ENCODE data around the gene SUPT3H.

The SUPT3H gene

GRCh38 chr6:44989391-44989790 is 388.3 kb downstream of the SUPT3H start:
- Histone ChIP-seq H3K36me3 (ENCODE audit: control insufficient read depth, insufficient read depth, low read length) (no peaks in the 10 kb centered on the region), H3K27ac (ENCODE audit: low read depth, low read length) (no peak overlapping the region), H3K9ac (ENCODE audit: low read length) (no peak overlapping the region), H2AK5ac (ENCODE audit: low read length) (no peak overlapping the region), H3K4me3 (ENCODE audit: low read length) (no peak overlapping the region), H3K79me1 (ENCODE audit: low read length) (no peaks in the 10 kb centered on the region), H3K56ac (ENCODE audit: low read length) (no peak overlapping the region), H3K18ac (ENCODE audit: low read length) (no peak overlapping the region), H4K8ac (ENCODE audit: low read depth, low read length) (no peak overlapping the region), H3K4me1 (ENCODE audit: control insufficient read depth, low read depth, low read length) (no peaks in the 10 kb centered on the region), H4K5ac (ENCODE audit: low read length) (no peak overlapping the region), H2BK15ac (replicated peaks; ENCODE audit: low read depth) (no peak overlapping the region), H3K4ac (ENCODE audit: low read depth, low read length) (no peak overlapping the region), H3K4me2 (ENCODE audit: low read length) (no peak overlapping the region), H3K23ac (ENCODE audit: low read length) (no peak overlapping the region), H3K27me3 (ENCODE audit: insufficient read depth, low read length, poor library complexity) (no peaks in the 10 kb centered on the region), H2BK5ac (ENCODE audit: low read length) (no peak overlapping the region), H3K79me2 (ENCODE audit: control insufficient read depth, insufficient read depth, low read length) (no peaks in the 10 kb centered on the region), H2BK120ac (ENCODE audit: low read depth, low read length) (no peak overlapping the region)
- DNase-seq = no peak
- WGBS (ENCODE audit: extremely low coverage, insufficient coverage, low lambda C conversion rate) = no CpG with 5 or more reads among the region's 3 CpGs

- no peaks in the 10 kb centered on the region for H3K79me2 ChIP-seq (ENCODE audit: control insufficient read depth, insufficient read depth, low read length)
- H3K4ac ChIP-seq (ENCODE audit: low read depth, low read length) = no peak overlapping the region
- H3K56ac ChIP-seq (ENCODE audit: low read length) = no peak overlapping the region
- no peak overlapping the region for H3K4me3 ChIP-seq (ENCODE audit: low read length)
- H4K5ac ChIP-seq (ENCODE audit: low read length) = no peak overlapping the region
- H3K9ac ChIP-seq (ENCODE audit: low read length) = no peak overlapping the region
- no peak for DNase-seq
- no peaks in the 10 kb centered on the region for H3K36me3 ChIP-seq (ENCODE audit: control insufficient read depth, insufficient read depth, low read length)
- no peaks in the 10 kb centered on the region for H3K4me1 ChIP-seq (ENCODE audit: control insufficient read depth, low read depth, low read length)
- H3K23ac ChIP-seq (ENCODE audit: low read length) = no peak overlapping the region
- no peaks in the 10 kb centered on the region for H3K79me1 ChIP-seq (ENCODE audit: low read length)
- H2BK5ac ChIP-seq (ENCODE audit: low read length) = no peak overlapping the region
- no peak overlapping the region for H2BK120ac ChIP-seq (ENCODE audit: low read depth, low read length)
- no peaks in the 10 kb centered on the region for H3K27me3 ChIP-seq (ENCODE audit: insufficient read depth, low read length, poor library complexity)
- no peak overlapping the region for H2BK15ac ChIP-seq (replicated peaks; ENCODE audit: low read depth)
- no peak overlapping the region for H4K8ac ChIP-seq (ENCODE audit: low read depth, low read length)
- WGBS (ENCODE audit: extremely low coverage, insufficient coverage, low lambda C conversion rate) = no CpG with 5 or more reads among the region's 4 CpGs
- H3K18ac ChIP-seq (ENCODE audit: low read length) = no peak overlapping the region
- no peak overlapping the region for H3K4me2 ChIP-seq (ENCODE audit: low read length)
- no peak overlapping the region for H2AK5ac ChIP-seq (ENCODE audit: low read length)
- no peak overlapping the region for H3K27ac ChIP-seq (ENCODE audit: low read depth, low read length)
Observed at GRCh38 chr6:44985006-44985405, 392.7 kb downstream of the SUPT3H start.

GRCh38 chr6:44983467-44984365 is 394.0 kb downstream of the SUPT3H start:
- Histone ChIP-seq H3K4me1 (ENCODE audit: control insufficient read depth, low read depth, low read length) (no peaks in the 10 kb centered on the region), H3K56ac (ENCODE audit: low read length) (no peak overlapping the region), H3K27me3 (ENCODE audit: insufficient read depth, low read length, poor library complexity) (no peaks in the 10 kb centered on the region), H3K23ac (ENCODE audit: low read length) (no peak overlapping the region), H3K4me3 (ENCODE audit: low read length) (no peak overlapping the region), H3K27ac (ENCODE audit: low read depth, low read length) (no peak overlapping the region), H3K4me2 (ENCODE audit: low read length) (no peak overlapping the region), H3K18ac (ENCODE audit: low read length) (no peak overlapping the region), H3K36me3 (ENCODE audit: control insufficient read depth, insufficient read depth, low read length) (no peaks in the 10 kb centered on the region), H2BK15ac (replicated peaks; ENCODE audit: low read depth) (no peak overlapping the region), H3K79me1 (ENCODE audit: low read length) (no peaks in the 10 kb centered on the region), H2AK5ac (ENCODE audit: low read length) (no peak overlapping the region), H3K79me2 (ENCODE audit: control insufficient read depth, insufficient read depth, low read length) (no peaks in the 10 kb centered on the region), H3K4ac (ENCODE audit: low read depth, low read length) (no peak overlapping the region), H3K9ac (ENCODE audit: low read length) (no peak overlapping the region), H2BK5ac (ENCODE audit: low read length) (no peak overlapping the region), H4K8ac (ENCODE audit: low read depth, low read length) (no peak overlapping the region), H2BK120ac (ENCODE audit: low read depth, low read length) (no peak overlapping the region), H4K5ac (ENCODE audit: low read length) (no peak overlapping the region)
- no peak for DNase-seq
- WGBS (ENCODE audit: extremely low coverage, insufficient coverage, low lambda C conversion rate) = no CpG with 5 or more reads among the region's 4 CpGs

GRCh38 chr6:44980841-44981240 is 396.9 kb downstream of the SUPT3H start:
- no CpG with 5 or more reads among the region's 4 CpGs for WGBS (ENCODE audit: extremely low coverage, insufficient coverage, low lambda C conversion rate)
- H2BK15ac ChIP-seq (replicated peaks; ENCODE audit: low read depth) = no peak overlapping the region

GRCh38 chr6:44976677-44977641 is 400.8 kb downstream of the SUPT3H start:
- Histone ChIP-seq H3K79me2 (ENCODE audit: control insufficient read depth, insufficient read depth, low read length) (no peaks in the 10 kb centered on the region), H3K18ac (ENCODE audit: low read length) (no peak overlapping the region), H3K23ac (ENCODE audit: low read length) (no peak overlapping the region), H4K5ac (ENCODE audit: low read length) (no peak overlapping the region), H3K9ac (ENCODE audit: low read length) (no peak overlapping the region), H2BK5ac (ENCODE audit: low read length) (no peak overlapping the region), H3K4me1 (ENCODE audit: control insufficient read depth, low read depth, low read length) (no peaks in the 10 kb centered on the region), H3K79me1 (ENCODE audit: low read length) (no peaks in the 10 kb centered on the region), H4K8ac (ENCODE audit: low read depth, low read length) (no peak overlapping the region), H2AK5ac (ENCODE audit: low read length) (no peak overlapping the region), H3K4ac (ENCODE audit: low read depth, low read length) (no peak overlapping the region), H3K27ac (ENCODE audit: low read depth, low read length) (no peak overlapping the region), H2BK120ac (ENCODE audit: low read depth, low read length) (no peak overlapping the region), H3K4me2 (ENCODE audit: low read length) (no peak overlapping the region), H3K56ac (ENCODE audit: low read length) (no peak overlapping the region), H3K27me3 (ENCODE audit: insufficient read depth, low read length, poor library complexity) (no peaks in the 10 kb centered on the region), H2BK15ac (replicated peaks; ENCODE audit: low read depth) (no peak overlapping the region), H3K4me3 (ENCODE audit: low read length) (no peak overlapping the region), H3K36me3 (ENCODE audit: control insufficient read depth, insufficient read depth, low read length) (no peaks in the 10 kb centered on the region)
- DNase-seq = no peak

More at GRCh38 chr6:44980841-44981240, 396.9 kb downstream of the SUPT3H start:
- Histone ChIP-seq H3K27ac (ENCODE audit: low read depth, low read length) (no peak overlapping the region), H3K27me3 (ENCODE audit: insufficient read depth, low read length, poor library complexity) (no peaks in the 10 kb centered on the region), H3K4ac (ENCODE audit: low read depth, low read length) (no peak overlapping the region), H3K36me3 (ENCODE audit: control insufficient read depth, insufficient read depth, low read length) (no peaks in the 10 kb centered on the region), H3K79me2 (ENCODE audit: control insufficient read depth, insufficient read depth, low read length) (no peaks in the 10 kb centered on the region), H3K4me1 (ENCODE audit: control insufficient read depth, low read depth, low read length) (no peaks in the 10 kb centered on the region), H3K56ac (ENCODE audit: low read length) (no peak overlapping the region), H3K79me1 (ENCODE audit: low read length) (no peaks in the 10 kb centered on the region), H4K8ac (ENCODE audit: low read depth, low read length) (no peak overlapping the region), H3K18ac (ENCODE audit: low read length) (no peak overlapping the region), H3K9ac (ENCODE audit: low read length) (no peak overlapping the region), H3K4me3 (ENCODE audit: low read length) (no peak overlapping the region), H2BK120ac (ENCODE audit: low read depth, low read length) (no peak overlapping the region), H3K23ac (ENCODE audit: low read length) (no peak overlapping the region), H2AK5ac (ENCODE audit: low read length) (no peak overlapping the region), H4K5ac (ENCODE audit: low read length) (no peak overlapping the region), H3K4me2 (ENCODE audit: low read length) (no peak overlapping the region), H2BK5ac (ENCODE audit: low read length) (no peak overlapping the region)
- DNase-seq = no peak
